Hematopoietic multipotent progenitor cell treated with erythropoietin and hydrocortisone succinate and interleukin-3 and kit ligand, for 17 days (in vitro differentiated cells): Measurements from ENCODE around the gene LHX3.

Source experiments
- DNase-seq: peaks from one replicate; pipeline ENCODE4 v3.0.0-alpha.2; 2015; ENCODE audit warnings: low spot score

Gene LHX3

GRCh38 chr9:136177224-136177623, 27.7 kb downstream of the LHX3 start:
- DNase-seq, result no peak

- DNase-seq, result no peak
Measured at GRCh38 chr9:136175616-136176197, 29.2 kb downstream of the LHX3 start.

GRCh38 chr9:136174779-136175615, 29.9 kb downstream of the LHX3 start:
- DNase-seq, result no peak

- DNase-seq, result no peak
Measured at GRCh38 chr9:136173648-136174290, 31.2 kb downstream of the LHX3 start.

- no peak for DNase-seq
Measured at GRCh38 chr9:136172412-136173079, 32.4 kb downstream of the LHX3 start.

GRCh38 chr9:136171801-136172411, 33.0 kb downstream of the LHX3 start:
- DNase-seq, result no peak

GRCh38 chr9:136171009-136171800, 33.7 kb downstream of the LHX3 start:
- no peak for DNase-seq

- DNase-seq, result peak; percentile 69
Measured at GRCh38 chr9:136170006-136170901, 34.7 kb downstream of the LHX3 start.

GRCh38 chr9:136169495-136169894, 35.4 kb downstream of the LHX3 start:
- no peak for DNase-seq

GRCh38 chr9:136163248-136163850, 41.6 kb downstream of the LHX3 start:
- no peak for DNase-seq

GRCh38 chr9:136160995-136161610, 43.8 kb downstream of the LHX3 start:
- DNase-seq, result no peak

- no peak for DNase-seq
Measured at GRCh38 chr9:136160381-136160841, 44.5 kb downstream of the LHX3 start.

GRCh38 chr9:136159851-136160250, 45.1 kb downstream of the LHX3 start:
- no peak for DNase-seq

GRCh38 chr9:136157477-136158265, 47.3 kb downstream of the LHX3 start:
- no peak for DNase-seq

GRCh38 chr9:136156209-136157120, 48.5 kb downstream of the LHX3 start:
- DNase-seq, result no peak

GRCh38 chr9:136155576-136155975, 49.4 kb downstream of the LHX3 start:
- no peak for DNase-seq

GRCh38 chr9:136154943-136155342, 50.0 kb downstream of the LHX3 start:
- no peak for DNase-seq
